K562 (cell line): ENCODE data around the gene UNC45A. TPM values are rescaled to one million over a fixed set of nuclear protein-coding genes. Genes with fewer than 3 reads are reported as not detected.

ENCODE experiments used
- ARID2 ChIP-seq: fragments of 450-650 bp; IDR thresholded peaks from 2 replicates; pipeline ENCODE4 v1.6.1; 2017; ENCODE audit warnings: antibody characterized with exemption, mild to moderate bottlenecking
- MXI1 ChIP-seq: IDR thresholded peaks from 2 replicates; pipeline ENCODE4 v1.6.1; 2011; ENCODE audit warnings: low read depth, mild to moderate bottlenecking, improper control_type of control experiment, low read length
- RBFOX2 ChIP-seq: fragments of 200-400 bp; formaldehyde crosslinking; IDR thresholded peaks from 2 replicates; pipeline ENCODE4 v1.6.1; 2017; ENCODE audit warnings: low read depth, mild to moderate bottlenecking, low read length, moderate library complexity
- polyA plus RNA-seq, 8 experiments: library from polyadenylated mRNA; depleted of rRNA in 4 of 8; stranded (reverse) in 5 of 8; unstranded in 3 of 8; fragments of >200 nt; fragmentation: Nextera tagmentation in 2 of 8; fragmentation: Illumina TruSeq in 1 of 8; extraction: Ambion mirVana in 2 of 8; extraction: Trizol in 1 of 8; gene quantifications; 2 replicates each; pipeline versions ENCODE4 v1.2.1 to v1.2.3, GENCODE V29; 2011 to 2014; ENCODE audit warnings: inconsistent platforms in 1 of 8, missing spikeins in 1 of 8
- total RNA-seq, 7 experiments: library from RNA; depleted of rRNA in 6 of 7; stranded (reverse); fragments of >200 nt in 6 of 7; fragmentation: Illumina TruSeq in 2 of 7; extraction: Trizol in 2 of 7; gene quantifications; 2 replicates each; pipeline versions ENCODE4 v1.2.1 to v1.2.3, GENCODE V29; 2011 to 2021; ENCODE audit warnings: low replicate concordance in 1 of 7
- TF ChIP-seq, protein P1 (sequence below): sonication (generic); formaldehyde crosslinking; IDR thresholded peaks from 2 replicates; pipeline ENCODE4 v1.8.0; 2022; ENCODE audit warnings: mild to moderate bottlenecking, missing genetic modification reagents

The UNC45A gene
- total and polyA plus RNA-seq, 9 of the 15 experiments (the other 6 are each of a cell fraction or from before 2014, with no cell fraction given), result 22.4 to 79.3 (median 43.7) TPM

DNA sequence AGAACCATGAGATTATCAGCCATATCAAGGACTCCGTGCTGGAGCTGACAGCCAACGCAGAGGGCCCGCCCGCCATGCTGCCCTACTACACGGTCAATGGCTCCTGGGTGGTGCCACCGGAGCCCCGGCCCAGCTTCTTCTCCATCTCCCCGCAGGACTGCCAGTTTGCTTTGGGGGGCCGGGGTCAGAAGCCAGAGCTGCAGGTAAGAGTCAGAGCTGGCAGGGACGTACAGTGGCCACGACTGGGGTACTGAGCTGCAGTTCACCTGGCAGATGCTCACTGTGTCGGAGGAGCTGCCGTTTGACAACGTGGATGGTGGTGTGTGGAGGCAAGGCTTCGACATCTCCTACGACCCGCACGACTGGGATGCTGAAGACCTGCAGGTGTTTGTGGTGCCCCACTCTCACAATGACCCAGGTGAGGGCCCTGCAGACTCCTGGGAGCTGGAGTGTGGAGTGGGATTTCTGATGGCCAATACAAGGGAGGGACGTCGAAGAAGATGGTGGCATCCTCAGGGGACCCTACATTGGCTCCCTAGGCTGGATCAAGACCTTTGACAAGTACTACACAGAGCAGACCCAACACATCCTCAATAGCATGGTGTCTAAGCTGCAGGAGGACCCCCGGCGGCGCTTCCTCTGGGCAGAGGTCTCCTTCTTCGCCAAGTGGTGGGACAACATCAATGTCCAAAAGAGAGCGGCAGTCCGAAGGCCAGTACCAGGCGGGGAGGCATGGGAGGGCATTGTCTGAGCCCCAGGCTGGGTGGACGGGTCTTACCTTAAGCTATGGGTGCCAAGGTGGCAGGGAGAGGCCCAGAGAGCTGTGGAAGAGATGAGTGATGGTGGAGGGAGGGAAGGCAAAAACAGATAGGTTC lies 29.5 kb upstream of the UNC45A start (continued):
- TF ChIP-seq RBFOX2 (peak; percentile 49), ARID2 (no peak), MXI1 (no peak)
- TF ChIP-seq, protein P1, sequence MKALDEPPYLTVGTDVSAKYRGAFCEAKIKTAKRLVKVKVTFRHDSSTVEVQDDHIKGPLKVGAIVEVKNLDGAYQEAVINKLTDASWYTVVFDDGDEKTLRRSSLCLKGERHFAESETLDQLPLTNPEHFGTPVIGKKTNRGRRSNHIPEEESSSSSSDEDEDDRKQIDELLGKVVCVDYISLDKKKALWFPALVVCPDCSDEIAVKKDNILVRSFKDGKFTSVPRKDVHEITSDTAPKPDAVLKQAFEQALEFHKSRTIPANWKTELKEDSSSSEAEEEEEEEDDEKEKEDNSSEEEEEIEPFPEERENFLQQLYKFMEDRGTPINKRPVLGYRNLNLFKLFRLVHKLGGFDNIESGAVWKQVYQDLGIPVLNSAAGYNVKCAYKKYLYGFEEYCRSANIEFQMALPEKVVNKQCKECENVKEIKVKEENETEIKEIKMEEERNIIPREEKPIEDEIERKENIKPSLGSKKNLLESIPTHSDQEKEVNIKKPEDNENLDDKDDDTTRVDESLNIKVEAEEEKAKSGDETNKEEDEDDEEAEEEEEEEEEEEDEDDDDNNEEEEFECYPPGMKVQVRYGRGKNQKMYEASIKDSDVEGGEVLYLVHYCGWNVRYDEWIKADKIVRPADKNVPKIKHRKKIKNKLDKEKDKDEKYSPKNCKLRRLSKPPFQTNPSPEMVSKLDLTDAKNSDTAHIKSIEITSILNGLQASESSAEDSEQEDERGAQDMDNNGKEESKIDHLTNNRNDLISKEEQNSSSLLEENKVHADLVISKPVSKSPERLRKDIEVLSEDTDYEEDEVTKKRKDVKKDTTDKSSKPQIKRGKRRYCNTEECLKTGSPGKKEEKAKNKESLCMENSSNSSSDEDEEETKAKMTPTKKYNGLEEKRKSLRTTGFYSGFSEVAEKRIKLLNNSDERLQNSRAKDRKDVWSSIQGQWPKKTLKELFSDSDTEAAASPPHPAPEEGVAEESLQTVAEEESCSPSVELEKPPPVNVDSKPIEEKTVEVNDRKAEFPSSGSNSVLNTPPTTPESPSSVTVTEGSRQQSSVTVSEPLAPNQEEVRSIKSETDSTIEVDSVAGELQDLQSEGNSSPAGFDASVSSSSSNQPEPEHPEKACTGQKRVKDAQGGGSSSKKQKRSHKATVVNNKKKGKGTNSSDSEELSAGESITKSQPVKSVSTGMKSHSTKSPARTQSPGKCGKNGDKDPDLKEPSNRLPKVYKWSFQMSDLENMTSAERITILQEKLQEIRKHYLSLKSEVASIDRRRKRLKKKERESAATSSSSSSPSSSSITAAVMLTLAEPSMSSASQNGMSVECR, result 0 out of 2 replicates have a peak, but pooled peaks have one; percentile 8
